ENCODE data around the gene UBE2J1.
"Not testable (repeated sequence)": the region's sequence is repeated elsewhere in the genome, so short reads cannot be mapped to it uniquely, and the experiment has no call there.

The UBE2J1 gene

GRCh38 chr6:89352278-89353117, at the start of gene UBE2J1:
TSS of gene UBE2J1 (minus strand) at chr6:89352722. CDS start at chr6:89352569, 153 bp downstream.
- DNase-seq (ENCODE audit: low spot score), result peak; percentile 90

- no peak for DNase-seq (ENCODE audit: low spot score)
These were observed 48.4 kb upstream of the UBE2J1 start for GRCh38 chr6:89400912-89401399.

GRCh38 chr6:89400050-89400449, 47.5 kb upstream of the UBE2J1 start:
- no peak for DNase-seq (ENCODE audit: low spot score)

GRCh38 chr6:89398762-89399525, 46.4 kb upstream of the UBE2J1 start:
- DNase-seq (ENCODE audit: low spot score), result no peak

GRCh38 chr6:89397884-89398283, 45.4 kb upstream of the UBE2J1 start:
- not testable (repeated sequence) for DNase-seq (ENCODE audit: low spot score)

- no peak for DNase-seq (ENCODE audit: low spot score)
These were observed 41.1 kb upstream of the UBE2J1 start for GRCh38 chr6:89393659-89394058.

- DNase-seq (ENCODE audit: low spot score), result no peak
These were observed 40.3 kb upstream of the UBE2J1 start for GRCh38 chr6:89392823-89393222.

GRCh38 chr6:89388846-89389245, 36.3 kb upstream of the UBE2J1 start:
- DNase-seq (ENCODE audit: low spot score), result no peak

GRCh38 chr6:89387516-89388201, 35.1 kb upstream of the UBE2J1 start:
- no peak for DNase-seq (ENCODE audit: low spot score)

GRCh38 chr6:89386917-89387491, 34.5 kb upstream of the UBE2J1 start:
- no peak for DNase-seq (ENCODE audit: low spot score)

- DNase-seq (ENCODE audit: low spot score), result no peak
These were observed 33.3 kb upstream of the UBE2J1 start for GRCh38 chr6:89385846-89386245.

- no peak for DNase-seq (ENCODE audit: low spot score)
These were observed 32.7 kb upstream of the UBE2J1 start for GRCh38 chr6:89385156-89385667.

- DNase-seq (ENCODE audit: low spot score), result no peak
These were observed 28.5 kb upstream of the UBE2J1 start for GRCh38 chr6:89381031-89381430.

GRCh38 chr6:89379281-89379680, 26.8 kb upstream of the UBE2J1 start:
- no peak for DNase-seq (ENCODE audit: low spot score)

GRCh38 chr6:89378628-89379027, 26.1 kb upstream of the UBE2J1 start:
- no peak for DNase-seq (ENCODE audit: low spot score)

- no peak for DNase-seq (ENCODE audit: low spot score)
These were observed 23.1 kb upstream of the UBE2J1 start for GRCh38 chr6:89375427-89376267.

GRCh38 chr6:89372506-89372901, 20.0 kb upstream of the UBE2J1 start:
- DNase-seq (ENCODE audit: low spot score), result no peak

- DNase-seq (ENCODE audit: low spot score), result peak; percentile 60
These were observed 19.5 kb upstream of the UBE2J1 start for GRCh38 chr6:89371849-89372505.

- peak; percentile 44 for DNase-seq (ENCODE audit: low spot score)
These were observed 16.5 kb upstream of the UBE2J1 start for GRCh38 chr6:89368999-89369398.

- DNase-seq (ENCODE audit: low spot score), result peak; percentile 43
These were observed 15.6 kb upstream of the UBE2J1 start for GRCh38 chr6:89368107-89368506.
